SK-N-SH treated with all-trans-retinoic acid at 6 μM for 48 hours (cell line): ENCODE measurements around the gene KIRREL3.

ENCODE experiments used
- ATAC-seq: fragments of 200-7000 bp; cut with Tn5 transposase; 3 replicates; pipeline ENCODE4 v1.9.1; 2020; ENCODE audit warnings: mild to moderate bottlenecking, moderate library complexity
- ARNTL ChIP-seq: fragments of 450-650 bp; formaldehyde crosslinking; IDR thresholded peaks from 2 replicates; pipeline ENCODE4 v1.5.0; 2020; ENCODE audit warnings: low read depth, mild to moderate bottlenecking, moderate library complexity, borderline replicate concordance
- BACH2 ChIP-seq: fragments of 250-450 bp; sonication (Bioruptor Pico); IDR thresholded peaks from 2 replicates; pipeline ENCODE4 v1.9.0; 2021; ENCODE audit warnings: mild to moderate bottlenecking, borderline replicate concordance
- CREB5 ChIP-seq: fragments of 250-450 bp; sonication (Bioruptor Pico); IDR thresholded peaks from 2 replicates; pipeline ENCODE4 v1.5.1; 2020; ENCODE audit warnings: low read depth, mild to moderate bottlenecking, moderate library complexity
- CSDC2 ChIP-seq: fragments of 250-450 bp; sonication (Bioruptor Pico); IDR thresholded peaks from 2 replicates; pipeline ENCODE4 v1.5.0; 2020; ENCODE audit warnings: mild to moderate bottlenecking, moderate library complexity
- CSRNP3 ChIP-seq: fragments of 250-450 bp; sonication (Bioruptor Pico); IDR thresholded peaks from 2 replicates; pipeline ENCODE4 v1.5.1; 2021; ENCODE audit warnings: mild to moderate bottlenecking, moderate library complexity
- ESRRG ChIP-seq: fragments of 250-450 bp; sonication (Bioruptor Pico); IDR thresholded peaks from 2 replicates; pipeline ENCODE4 v1.6.1; 2021; ENCODE audit warnings: mild to moderate bottlenecking
- GLIS3 ChIP-seq: fragments of 250-450 bp; sonication (Bioruptor Pico); IDR thresholded peaks from 2 replicates; pipeline ENCODE4 v1.5.0; 2020; ENCODE audit warnings: mild to moderate bottlenecking, moderate library complexity
- OSR1 ChIP-seq: fragments of 250-450 bp; sonication (Bioruptor Pico); IDR thresholded peaks from 2 replicates; pipeline ENCODE4 v1.8.0; 2022; ENCODE audit warnings: moderate library complexity, mild to moderate bottlenecking, inconsistent platforms
- PATZ1 ChIP-seq: fragments of 250-450 bp; sonication (Bioruptor Pico); IDR thresholded peaks from 2 replicates; pipeline ENCODE4 v1.8.0; 2020; ENCODE audit warnings: mild to moderate bottlenecking, moderate library complexity, borderline replicate concordance
- POU6F1 ChIP-seq: fragments of 250-450 bp; sonication (Bioruptor Pico); IDR thresholded peaks from 2 replicates; pipeline ENCODE4 v1.8.0; 2021; ENCODE audit warnings: low read depth, mild to moderate bottlenecking, moderate library complexity, borderline replicate concordance
- PPARA ChIP-seq: fragments of 250-450 bp; sonication (Bioruptor Pico); IDR thresholded peaks from 2 replicates; pipeline ENCODE4 v1.5.0; 2020; ENCODE audit warnings: mild to moderate bottlenecking, borderline replicate concordance
- RARB ChIP-seq: fragments of 250-450 bp; sonication (Bioruptor Pico); IDR thresholded peaks from 2 replicates; pipeline ENCODE4 v1.8.0; 2021; ENCODE audit warnings: mild to moderate bottlenecking, moderate library complexity
- SNAI2 ChIP-seq: fragments of 250-450 bp; sonication (Bioruptor Pico); IDR thresholded peaks from 2 replicates; pipeline ENCODE4 v1.5.0; 2020; ENCODE audit warnings: mild to moderate bottlenecking, moderate library complexity
- TCF4 ChIP-seq: fragments of 250-450 bp; sonication (Bioruptor Pico); IDR thresholded peaks from 2 replicates; pipeline ENCODE4 v1.8.0; 2021; ENCODE audit warnings: mild to moderate bottlenecking, moderate library complexity, borderline replicate concordance
- TOX ChIP-seq: fragments of 250-450 bp; sonication (Bioruptor Pico); IDR thresholded peaks from 2 replicates; pipeline ENCODE4 v1.8.0; 2021; ENCODE audit warnings: mild to moderate bottlenecking, moderate library complexity, borderline replicate concordance
- TSHZ2 ChIP-seq: fragments of 250-450 bp; sonication (Bioruptor Pico); IDR thresholded peaks from 2 replicates; pipeline ENCODE4 v1.5.0; 2020; ENCODE audit warnings: mild to moderate bottlenecking, moderate library complexity
- ZC3H10 ChIP-seq: fragments of 250-450 bp; sonication (Bioruptor Pico); IDR thresholded peaks from 2 replicates; pipeline ENCODE4 v1.5.1; 2021; ENCODE audit warnings: mild to moderate bottlenecking, moderate library complexity
- ZFP3 ChIP-seq: fragments of 250-450 bp; sonication (Bioruptor Pico); IDR thresholded peaks from 2 replicates; pipeline ENCODE4 v1.5.0; 2020; ENCODE audit warnings: mild to moderate bottlenecking, moderate library complexity
- ZFP30 ChIP-seq: fragments of 450-650 bp; formaldehyde crosslinking; IDR thresholded peaks from 2 replicates; pipeline ENCODE4 v1.5.0; 2022; ENCODE audit warnings: mild to moderate bottlenecking, moderate library complexity
- ZNF565 ChIP-seq: fragments of 450-650 bp; formaldehyde crosslinking; conservative IDR thresholded peaks from 2 replicates; pipeline ENCODE4 v1.5.0; 2020; ENCODE audit warnings: low read depth, mild to moderate bottlenecking, moderate library complexity
- ZNF70 ChIP-seq: fragments of 450-650 bp; formaldehyde crosslinking; IDR thresholded peaks from 2 replicates; pipeline ENCODE4 v1.5.0; 2020; ENCODE audit warnings: mild to moderate bottlenecking, moderate library complexity
- ZNF8 ChIP-seq: fragments of 450-650 bp; formaldehyde crosslinking; IDR thresholded peaks from 2 replicates; pipeline ENCODE4 v1.5.0; 2020; ENCODE audit warnings: mild to moderate bottlenecking, moderate library complexity

KIRREL3 gene

GRCh38 chr11:126736682-126737572 lies 263.6 kb downstream of the KIRREL3 start:
- TF ChIP-seq TSHZ2 (CRISPR knock-in tag), result no peak
- TF ChIP-seq PPARA (CRISPR knock-in tag), result no peak
- no peak for TF ChIP-seq ESRRG
- TF ChIP-seq ZNF8 (CRISPR knock-in tag), result no peak
- TF ChIP-seq RARB (CRISPR knock-in tag), result no peak
- TF ChIP-seq CSDC2 (CRISPR knock-in tag), result no peak
- TF ChIP-seq TCF4 (CRISPR knock-in tag), result no peak
- no peak for TF ChIP-seq TOX
- TF ChIP-seq CSRNP3, result no peak
- TF ChIP-seq OSR1, result no peak
- no peak for TF ChIP-seq GLIS3 (CRISPR knock-in tag)
- TF ChIP-seq ZFP3 (CRISPR knock-in tag), result no peak
- TF ChIP-seq ZC3H10 (CRISPR knock-in tag), result no peak
- no peak for TF ChIP-seq SNAI2
- TF ChIP-seq ZFP30 (CRISPR knock-in tag), result no peak
- TF ChIP-seq ARNTL (CRISPR knock-in tag), result no peak
- no peak for TF ChIP-seq PATZ1
- no peak for TF ChIP-seq POU6F1
- TF ChIP-seq ZNF565 (CRISPR knock-in tag), result no peak
- TF ChIP-seq CREB5 (CRISPR knock-in tag), result no peak
- ATAC-seq, result no peak

- ATAC-seq, result no peak
- TF ChIP-seq ZNF565 (CRISPR knock-in tag), result no peak
- TF ChIP-seq ZNF70 (CRISPR knock-in tag), result no peak
- no peak for TF ChIP-seq TCF4 (CRISPR knock-in tag)
- TF ChIP-seq ZFP30 (CRISPR knock-in tag), result no peak
- no peak for TF ChIP-seq GLIS3 (CRISPR knock-in tag)
- TF ChIP-seq TOX, result no peak
- no peak for TF ChIP-seq RARB (CRISPR knock-in tag)
- TF ChIP-seq ARNTL (CRISPR knock-in tag), result no peak
- TF ChIP-seq ZC3H10 (CRISPR knock-in tag), result no peak
- TF ChIP-seq CSDC2 (CRISPR knock-in tag), result no peak
- TF ChIP-seq CREB5 (CRISPR knock-in tag), result no peak
- TF ChIP-seq ESRRG, result no peak
- TF ChIP-seq PPARA (CRISPR knock-in tag), result no peak
- TF ChIP-seq TSHZ2 (CRISPR knock-in tag), result no peak
- no peak for TF ChIP-seq BACH2 (CRISPR knock-in tag)
- TF ChIP-seq SNAI2, result no peak
Observed at GRCh38 chr11:126734752-126735151, 265.8 kb downstream of the KIRREL3 start.
